ENCODE results near the gene MIF4GD. TPM values are rescaled to one million over a fixed set of nuclear protein-coding genes. Genes with fewer than 3 reads are reported as not detected.
A peak's percentile ranks its signal among the peaks of the same experiment; 100 is the strongest.

Gene MIF4GD
- total RNA-seq, 1 experiment from 2014 or later: 26.1 TPM

DNA sequence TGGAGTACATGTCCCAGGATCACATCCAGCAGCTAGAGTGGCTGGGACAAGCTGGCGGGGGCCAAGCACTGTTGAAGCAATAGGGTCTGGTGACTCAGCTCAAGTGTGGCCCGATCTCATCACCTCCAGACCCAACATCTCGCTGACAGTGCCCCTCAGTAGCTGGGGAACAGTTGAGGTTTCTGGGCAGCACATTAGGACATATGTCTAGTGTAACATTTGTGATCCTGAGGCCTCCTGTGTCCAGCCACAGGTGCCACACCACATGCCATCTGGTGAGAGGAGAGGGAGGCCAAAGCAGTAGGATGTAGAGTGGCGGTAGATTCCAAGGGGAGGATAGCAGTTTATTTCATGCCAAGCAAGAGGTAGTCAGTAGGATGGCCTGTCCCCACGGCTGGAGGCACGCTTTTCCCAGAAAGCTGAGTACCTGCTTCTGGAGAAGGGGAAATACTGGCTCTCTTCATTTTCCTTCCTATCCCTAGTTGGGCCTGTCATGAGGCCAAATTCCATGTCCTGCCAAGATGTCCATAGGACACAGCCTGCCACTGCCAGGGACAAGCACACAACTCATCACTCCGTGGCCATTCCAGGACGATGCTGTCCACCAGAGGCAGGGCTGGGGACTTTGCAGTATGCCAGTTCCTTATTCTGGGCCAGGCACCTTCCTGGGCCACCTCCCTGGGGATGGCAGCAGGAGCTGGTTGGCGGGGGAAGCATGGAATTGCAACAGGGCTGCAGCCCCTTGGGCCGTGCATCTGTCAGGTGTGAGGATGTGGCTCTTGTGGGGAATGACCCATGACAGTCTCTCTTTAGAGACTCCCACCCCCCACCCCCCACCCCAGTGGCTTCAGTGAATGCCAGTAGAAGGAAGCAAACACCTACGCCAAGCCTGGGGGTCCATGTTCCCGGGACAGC lies 33.7 kb downstream of the MIF4GD start:
- Histone ChIP-seq H3K23ac (ENCODE audit: insufficient read length, low read depth, low read length) (no peak overlapping the region), H3K56ac (ENCODE audit: insufficient read length, low read depth, low read length) (no peak overlapping the region), H2BK120ac (ENCODE audit: low read depth, low read length, poor library complexity, severe bottlenecking) (no peak overlapping the region), H3K9ac (ENCODE audit: extremely low read depth, insufficient read length, low read length) (no peak overlapping the region), H3K4ac (ENCODE audit: low read depth, low read length) (no peak overlapping the region), H2AFZ (ENCODE audit: low read length) (no peak overlapping the region), H3K4me2 (ENCODE audit: insufficient read depth, insufficient read length, low read length) (no peak overlapping the region), H3K9me3 (ENCODE audit: control insufficient read depth, low read depth, low read length) (no peaks in the 10 kb centered on the region), H3K23me2 (ENCODE audit: insufficient read length, low read depth, low read length, poor library complexity, severe bottlenecking) (no peaks in the 10 kb centered on the region), H3K14ac (ENCODE audit: insufficient read depth, low read length) (no peak overlapping the region), H4K20me1 (ENCODE audit: control insufficient read depth, insufficient read depth, insufficient read length) (peaks cover 4% of the 10 kb centered on the region), H3K79me1 (ENCODE audit: insufficient read depth, low read depth, low read length, poor library complexity, severe bottlenecking) (no peaks in the 10 kb centered on the region), H2AK5ac (ENCODE audit: insufficient read length, low read length) (no peak overlapping the region), H2BK15ac (ENCODE audit: low read depth, low read length) (no peak overlapping the region), H4K8ac (replicated peaks; ENCODE audit: insufficient read length, low read depth, low read length) (no peak overlapping the region), H3T11ph (ENCODE audit: low read length) (no peak overlapping the region), H3K4me1 (ENCODE audit: insufficient read depth, low read length) (no peaks in the 10 kb centered on the region), H3K18ac (ENCODE audit: insufficient read length, low read depth, low read length) (no peak overlapping the region), H4K91ac (ENCODE audit: insufficient read length, low read depth, low read length) (no peak overlapping the region), H2BK12ac (ENCODE audit: insufficient read length, low read depth, low read length) (no peak overlapping the region), H4K5ac (ENCODE audit: insufficient read length, low read depth, low read length) (no peak overlapping the region), H3K27me3 (ENCODE audit: insufficient read depth, low read length) (no peaks in the 10 kb centered on the region), H2BK5ac (ENCODE audit: insufficient read length, low read length) (no peak overlapping the region), H2BK20ac (ENCODE audit: low read depth, low read length, poor library complexity, severe bottlenecking) (no peak overlapping the region), H3K27ac (ENCODE audit: insufficient read length, low read depth, low read length) (no peak overlapping the region), H3K79me2 (ENCODE audit: insufficient read depth, low read length) (no peaks in the 10 kb centered on the region)
- Mint-ChIP-seq H3K27ac (peak overlapping the region in 1 of 3 experiments; percentile 73; a peak in 1 of 7 replicates), H3K4me1 (peaks cover 8 to 15% of the 10 kb centered on the region in 2 experiments), H3K36me3 (ENCODE audit: insufficient read depth in 1 of 3, low read depth in 3 of 3) (peaks cover 35 to 88% (median 75%) of the 10 kb centered on the region in 3 experiments; a peak in 6 of 7 replicates), H3K4me3 (no peak overlapping the region), H3K27me3 (ENCODE audit: low read depth) (no peaks in the 10 kb centered on the region), H3K9me3 (no peaks in the 10 kb centered on the region)
- WGBS (ENCODE audit: extremely low coverage, insufficient read length, low lambda C conversion rate): no CpG with 5 or more reads among the region's 12 CpGs
- TF ChIP-seq, protein P1, sequence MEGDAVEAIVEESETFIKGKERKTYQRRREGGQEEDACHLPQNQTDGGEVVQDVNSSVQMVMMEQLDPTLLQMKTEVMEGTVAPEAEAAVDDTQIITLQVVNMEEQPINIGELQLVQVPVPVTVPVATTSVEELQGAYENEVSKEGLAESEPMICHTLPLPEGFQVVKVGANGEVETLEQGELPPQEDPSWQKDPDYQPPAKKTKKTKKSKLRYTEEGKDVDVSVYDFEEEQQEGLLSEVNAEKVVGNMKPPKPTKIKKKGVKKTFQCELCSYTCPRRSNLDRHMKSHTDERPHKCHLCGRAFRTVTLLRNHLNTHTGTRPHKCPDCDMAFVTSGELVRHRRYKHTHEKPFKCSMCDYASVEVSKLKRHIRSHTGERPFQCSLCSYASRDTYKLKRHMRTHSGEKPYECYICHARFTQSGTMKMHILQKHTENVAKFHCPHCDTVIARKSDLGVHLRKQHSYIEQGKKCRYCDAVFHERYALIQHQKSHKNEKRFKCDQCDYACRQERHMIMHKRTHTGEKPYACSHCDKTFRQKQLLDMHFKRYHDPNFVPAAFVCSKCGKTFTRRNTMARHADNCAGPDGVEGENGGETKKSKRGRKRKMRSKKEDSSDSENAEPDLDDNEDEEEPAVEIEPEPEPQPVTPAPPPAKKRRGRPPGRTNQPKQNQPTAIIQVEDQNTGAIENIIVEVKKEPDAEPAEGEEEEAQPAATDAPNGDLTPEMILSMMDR (conservative IDR thresholded peaks at IDR 0.05): no peak
- no peak for DNase-seq

All from H9 (cell line).